T-helper 1 cell (primary cell): ENCODE measurements around the gene DST.

Experiments
- DNase-seq, 5 donors: peaks; one replicate each; pipeline ENCODE4 v3.0.0-alpha.2; 2012 to 2020

The DST gene

DNA sequence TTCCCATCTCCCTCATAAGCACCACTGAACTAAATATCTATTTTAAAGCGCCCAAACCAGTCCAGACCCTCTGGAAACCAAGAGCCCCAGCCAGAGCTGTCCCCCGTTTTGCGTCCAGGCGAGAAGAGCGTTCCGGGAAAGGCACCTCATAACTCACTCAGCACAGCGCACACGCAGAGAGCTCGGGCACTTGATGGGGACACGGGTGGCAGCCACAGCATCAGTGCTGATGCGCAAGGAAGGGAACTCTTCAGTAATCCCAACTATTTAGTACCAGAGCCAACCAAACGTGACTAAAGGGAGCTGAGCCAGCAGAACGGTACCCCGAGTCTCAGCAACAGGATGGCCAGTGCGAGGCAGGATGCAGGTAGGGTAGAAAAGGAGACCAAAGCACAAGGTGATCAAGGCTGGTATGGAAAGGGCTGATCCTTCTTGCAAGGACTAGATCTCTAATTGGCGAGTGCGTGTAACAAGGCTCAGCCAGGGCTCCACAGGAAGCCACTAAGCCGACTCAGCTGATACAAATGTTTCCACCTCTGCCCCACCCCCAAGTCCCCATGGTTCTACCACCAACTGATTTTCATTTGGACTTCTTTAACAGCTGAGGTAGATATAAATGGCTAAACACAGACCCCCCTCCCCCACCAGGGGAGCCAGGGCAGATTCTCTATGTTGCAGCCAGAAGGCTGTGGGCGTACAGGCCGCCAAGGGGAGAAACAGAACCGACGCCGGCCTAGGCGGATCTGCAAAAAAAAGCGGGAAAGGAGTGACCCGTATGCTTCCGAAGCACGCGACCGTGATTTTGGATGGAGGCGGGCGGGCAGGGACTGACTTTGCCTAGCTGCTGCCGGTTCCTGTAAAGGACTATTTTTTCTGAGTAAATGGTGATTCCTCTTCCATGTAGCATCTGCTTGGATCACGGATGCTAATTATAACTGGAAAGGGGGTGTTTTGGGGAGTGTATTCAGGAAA, 211.8 kb downstream of the DST start:
- DNase-seq = no peak

DNA sequence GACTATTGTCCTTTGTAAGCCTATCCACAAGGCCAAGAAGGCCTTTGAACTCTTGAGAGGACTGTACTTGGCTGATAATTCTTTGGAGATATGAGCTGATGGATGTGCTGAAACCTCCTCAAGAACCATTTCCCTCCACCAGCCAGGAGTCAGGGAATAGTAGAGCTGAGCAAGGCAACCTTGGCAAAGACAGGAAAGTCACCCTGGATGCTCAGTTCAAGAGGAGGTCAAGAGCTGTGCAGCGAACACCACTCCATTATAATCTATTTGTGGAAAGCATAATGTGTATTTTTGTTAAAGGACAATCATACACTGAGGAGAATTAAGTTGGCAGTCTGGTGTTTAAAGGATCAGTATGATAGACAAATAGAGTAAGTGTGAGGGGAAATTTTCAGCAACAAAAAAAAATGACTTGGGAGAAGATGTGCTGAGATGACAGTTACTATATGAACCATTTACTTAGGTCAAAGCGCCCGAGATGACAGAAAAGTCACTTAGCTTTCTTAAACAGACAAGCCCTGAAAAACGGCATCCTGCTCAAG, 218.1 kb downstream of the DST start:
- no peak for DNase-seq

DNA sequence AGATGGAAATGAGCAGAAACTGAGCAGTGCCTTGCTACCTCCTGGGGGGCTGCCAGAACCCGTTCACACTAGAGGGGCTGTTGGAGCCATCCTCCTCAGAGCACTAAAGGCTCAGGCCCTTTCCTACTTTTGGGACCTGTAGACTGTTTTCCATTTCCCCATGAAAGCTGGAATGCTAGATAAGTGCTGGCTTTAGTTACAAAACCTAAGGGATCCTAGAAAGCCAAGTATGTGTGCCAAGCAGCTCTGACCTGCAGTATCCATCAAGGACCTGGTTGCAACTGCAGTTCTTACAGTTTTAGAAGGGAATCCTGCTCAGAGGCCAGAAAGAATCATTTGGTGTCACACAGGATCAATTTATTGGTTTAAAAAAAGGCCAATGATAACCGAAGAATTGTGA, 218.6 kb downstream of the DST start:
- no peak for DNase-seq

DNA sequence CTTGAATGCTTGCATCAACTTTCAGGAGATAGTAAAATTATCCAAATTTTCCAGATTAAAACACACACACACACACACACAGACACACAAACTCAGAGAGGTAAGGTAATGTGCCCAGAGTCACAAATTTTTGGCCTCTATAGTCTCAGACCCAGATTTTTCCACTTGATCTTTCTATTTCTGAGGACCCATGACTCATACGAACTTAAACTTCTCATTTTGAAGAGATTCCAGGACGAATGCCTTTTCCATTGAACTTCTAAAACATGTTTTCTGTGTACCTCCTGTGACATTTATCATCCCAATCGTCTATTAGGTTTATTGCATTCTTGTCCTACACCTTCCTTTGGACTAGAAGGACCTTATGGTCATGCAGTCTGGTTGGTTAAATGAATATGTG, 222.4 kb downstream of the DST start:
- DNase-seq = no peak

DNA sequence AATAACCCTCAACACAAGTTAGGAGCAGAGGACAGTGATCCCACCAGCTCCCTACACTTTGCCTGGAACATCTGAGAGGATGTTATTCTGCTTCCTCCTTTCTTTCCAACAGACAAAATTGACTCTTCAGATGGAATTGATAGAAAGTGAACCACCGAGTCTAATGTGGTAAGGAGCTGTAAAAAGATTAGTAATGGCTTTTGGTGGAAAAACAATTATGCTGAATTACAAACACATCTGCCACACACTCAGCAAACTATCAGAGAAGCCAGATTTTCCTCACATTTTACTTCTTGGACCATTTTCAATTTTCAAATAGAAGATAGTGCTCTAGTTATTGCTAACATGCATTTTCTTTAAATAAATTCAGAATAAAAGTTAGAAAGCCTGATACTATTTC, 223.5 kb downstream of the DST start:
- DNase-seq = no peak

DNA sequence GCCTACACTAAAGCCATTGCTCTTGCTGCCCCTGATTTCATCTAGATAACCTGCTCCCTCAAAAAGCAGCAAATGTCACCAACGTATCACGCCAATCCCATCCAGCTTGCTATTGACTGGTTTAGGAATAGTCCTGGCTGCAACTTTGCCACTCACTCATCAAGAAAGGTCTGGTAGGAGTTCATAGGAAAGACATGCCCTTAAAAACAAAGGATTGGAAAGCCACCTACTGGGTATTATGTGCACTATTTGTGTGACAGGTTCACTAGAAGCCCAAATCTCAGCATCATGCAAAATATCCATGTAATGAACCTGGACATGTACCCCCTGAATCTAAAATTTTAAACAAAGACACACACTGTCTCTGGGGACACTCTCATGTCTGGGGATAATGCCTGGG, 224.9 kb downstream of the DST start:
- no peak for DNase-seq

DNA sequence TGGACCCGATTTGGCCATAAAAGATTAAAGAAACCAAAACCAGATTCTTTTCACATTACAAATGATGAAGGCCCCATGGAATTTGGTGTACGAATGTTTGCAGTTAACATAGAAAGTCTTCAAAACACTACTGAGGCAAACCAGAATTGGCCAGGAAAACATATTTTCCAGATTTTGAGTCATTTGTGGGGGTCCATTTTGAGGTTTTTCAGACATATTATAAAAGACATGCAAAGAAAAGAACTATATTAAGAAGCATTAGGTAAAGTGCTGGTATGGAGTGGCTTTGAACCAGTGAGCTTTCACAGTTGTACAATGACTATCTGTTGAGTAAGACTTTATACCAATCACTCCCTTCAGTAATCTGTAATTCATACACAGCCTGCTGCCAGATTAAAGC, 226.4 kb downstream of the DST start:
- DNase-seq = no peak

DNA sequence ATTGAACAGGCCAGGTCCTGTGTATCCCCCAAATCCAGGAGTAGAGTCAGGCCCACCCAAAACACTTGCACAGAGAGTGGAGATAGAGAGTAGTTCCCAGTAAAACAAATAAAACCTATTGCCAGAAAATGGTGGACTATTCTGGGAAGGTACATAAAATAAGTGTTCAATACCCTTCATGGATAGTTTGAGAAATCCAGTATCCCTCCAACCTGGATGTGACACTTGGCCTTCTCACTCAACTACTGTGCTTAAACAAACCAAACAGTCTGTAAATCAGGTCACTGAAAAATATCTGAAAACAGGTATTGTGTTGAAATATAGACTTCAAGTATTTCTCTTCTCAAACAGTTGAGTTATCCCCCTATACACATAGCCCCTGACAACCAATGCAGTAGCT, 233.7 kb downstream of the DST start:
- DNase-seq = no peak
